ENCODE data around the gene RUVBL1.

- TF ChIP-seq EZH2 (IDR thresholded peaks at IDR 0.05; ENCODE audit: insufficient read depth, poor library complexity, severe bottlenecking) (no peak), EZH2phosphoT487 (IDR thresholded peaks at IDR 0.05; ENCODE audit: insufficient read depth, low read depth) (no peak)
These were observed 48.6 kb downstream of the RUVBL1 start for GRCh38 chr3:128074851-128075521.
